ENCODE measurements around the gene TNFRSF11A. TPM values are rescaled to one million over a fixed set of nuclear protein-coding genes. Genes with fewer than 3 reads are reported as not detected.

TNFRSF11A gene
- total and polyA plus RNA-seq, 2 donors (not counting 1 experiment from before 2014, with no cell fraction given) = 0.01 to 1.7 TPM

GRCh38 chr18:62301322-62301721 lies 23.8 kb upstream of the TNFRSF11A start:
- Histone ChIP-seq H3K4me3 (ENCODE audit: control extremely low read depth in 1 of 5, extremely low read depth in 1 of 5, insufficient read depth in 1 of 5, low read depth in 2 of 5, low read length in 4 of 5) (no peak overlapping the region), H3K36me3 (replicated peaks in 1 of 2; ENCODE audit: control extremely low read depth in 1 of 2, control insufficient read depth in 1 of 2, extremely low read depth in 1 of 2, insufficient read depth in 2 of 2, low read length in 1 of 2) (peaks cover 10 to 46% of the 10 kb centered on the region in 2 experiments), H3K27ac (ENCODE audit: low read length in 2 of 2) (no peak overlapping the region), H3K27me3 (replicated peaks in 1 of 4; ENCODE audit: control extremely low read depth in 1 of 4, control insufficient read depth in 3 of 4, insufficient read depth in 4 of 4, low read length in 3 of 4) (no peaks in the 10 kb centered on the region), H3K9me3 (ENCODE audit: control extremely low read depth in 1 of 3, control insufficient read depth in 2 of 3, insufficient read depth in 1 of 3, low read length in 2 of 3) (no peaks in the 10 kb centered on the region), H4K20me1 (ENCODE audit: control insufficient read depth, insufficient read depth, low read length, poor library complexity, severe bottlenecking) (no peaks in the 10 kb centered on the region), H3K4me2 (replicated peaks; ENCODE audit: low read depth, low read length, poor library complexity, severe bottlenecking) (no peak overlapping the region), H3K9ac (ENCODE audit: low read length) (no peak overlapping the region), H2AFZ (ENCODE audit: insufficient read depth, low read depth, low read length, poor library complexity, severe bottlenecking) (no peak overlapping the region), H3K79me2 (ENCODE audit: control insufficient read depth, insufficient read depth, low read length) (no peaks in the 10 kb centered on the region), H3K4me1 (ENCODE audit: control insufficient read depth in 2 of 2, insufficient read depth in 2 of 2, low read length in 2 of 2) (peaks cover 0 to 5% of the 10 kb centered on the region in 2 donors)
- Mint-ChIP-seq H3K27me3 (no peaks in the 10 kb centered on the region), H3K4me3 (no peak overlapping the region), H3K9me3 (ENCODE audit: insufficient read depth) (no peaks in the 10 kb centered on the region), H3K27ac (no peak overlapping the region), H3K4me1 (peaks cover 8% of the 10 kb centered on the region)
- TF ChIP-seq CTCF (IDR thresholded peaks at IDR 0.05) (no peak), EZH2 (IDR thresholded peaks at IDR 0.05; ENCODE audit: borderline replicate concordance, insufficient read depth, low read depth, low read length, poor library complexity, severe bottlenecking) (no peak)
- DNase-seq (no peak), ATAC-seq (ENCODE audit: low read depth) (no peak)
- intact Hi-C loops (cut with micrococcal nuclease) = no loop called here
- POLR2A ChIA-PET = no interaction called here
- 92% methylated on average over 1 of the region's 1 CpG for WGBS (ENCODE audit: insufficient coverage)
- CTCF ChIA-PET = no interaction called here

DNA sequence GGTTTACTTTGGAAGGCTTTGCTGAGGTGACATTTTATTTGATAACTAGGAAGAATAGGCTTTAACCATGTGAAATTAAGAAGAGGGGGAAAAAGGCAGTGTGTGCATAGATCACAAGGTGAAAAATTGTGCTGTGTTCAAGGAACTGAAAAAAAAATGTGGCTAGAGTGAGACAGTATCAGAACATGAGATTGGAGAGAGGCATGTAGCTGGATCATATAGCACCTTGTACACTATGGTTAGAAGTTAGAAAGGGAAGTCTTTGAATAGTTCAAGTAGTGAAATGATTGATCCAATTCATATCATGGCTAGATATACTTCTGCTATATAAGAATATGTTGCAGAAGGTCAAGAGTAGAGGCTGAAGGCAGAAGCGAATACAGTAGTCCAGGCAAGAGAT lies 12.3 kb upstream of the TNFRSF11A start:
- no peaks in the 10 kb centered on the region for H3K9me3 ChIP-seq (ENCODE audit: control extremely low read depth in 1 of 3, control insufficient read depth in 2 of 3, insufficient read depth in 1 of 3, low read length in 2 of 3)
- ChIA-PET POLR2A (no interaction called here), CTCF (no interaction called here)
- intact Hi-C loops (cut with micrococcal nuclease) = no loop called here
- H3K4me1 Mint-ChIP-seq = no peaks in the 10 kb centered on the region
- peaks cover 0 to 11% of the 10 kb centered on the region in 2 experiments for H3K36me3 ChIP-seq (replicated peaks in 1 of 2; ENCODE audit: control extremely low read depth in 1 of 2, control insufficient read depth in 1 of 2, extremely low read depth in 1 of 2, insufficient read depth in 2 of 2, low read length in 1 of 2)
- no peaks in the 10 kb centered on the region for H3K9me3 Mint-ChIP-seq (ENCODE audit: insufficient read depth)
- H3K4me2 ChIP-seq (replicated peaks; ENCODE audit: low read depth, low read length, poor library complexity, severe bottlenecking) = no peak overlapping the region
- H3K27me3 ChIP-seq (replicated peaks in 1 of 4; ENCODE audit: control extremely low read depth in 1 of 4, control insufficient read depth in 3 of 4, insufficient read depth in 4 of 4, low read length in 3 of 4) = no peaks in the 10 kb centered on the region
- no peak overlapping the region for H3K4me3 ChIP-seq (ENCODE audit: control extremely low read depth in 1 of 5, extremely low read depth in 1 of 5, insufficient read depth in 1 of 5, low read depth in 2 of 5, low read length in 4 of 5)
- DNase-seq (no peak), ATAC-seq (ENCODE audit: low read depth) (no peak)
- no peaks in the 10 kb centered on the region for H4K20me1 ChIP-seq (ENCODE audit: control insufficient read depth, insufficient read depth, low read length, poor library complexity, severe bottlenecking)
- no peak overlapping the region for H3K4me3 Mint-ChIP-seq
- H3K27ac ChIP-seq (ENCODE audit: low read length in 2 of 2) = no peak overlapping the region
- H3K4me1 ChIP-seq (ENCODE audit: control insufficient read depth in 2 of 2, insufficient read depth in 2 of 2, low read length in 2 of 2) = no peaks in the 10 kb centered on the region
- TF ChIP-seq CTCF (IDR thresholded peaks at IDR 0.05) = no peak
- no peak for TF ChIP-seq EZH2 (IDR thresholded peaks at IDR 0.05; ENCODE audit: borderline replicate concordance, insufficient read depth, low read depth, low read length, poor library complexity, severe bottlenecking)
- no peaks in the 10 kb centered on the region for H3K27me3 Mint-ChIP-seq
- H2AFZ ChIP-seq (ENCODE audit: insufficient read depth, low read depth, low read length, poor library complexity, severe bottlenecking) = no peak overlapping the region
- no peaks in the 10 kb centered on the region for H3K79me2 ChIP-seq (ENCODE audit: control insufficient read depth, insufficient read depth, low read length)
- 83% methylated on average over 1 of the region's 1 CpG for WGBS (ENCODE audit: insufficient coverage)
- H3K9ac ChIP-seq (ENCODE audit: low read length) = no peak overlapping the region
- H3K27ac Mint-ChIP-seq = no peak overlapping the region

All from B cell (primary cell).